Endothelial cell of hepatic sinusoid (primary cell): ENCODE measurements around the gene MRPS34.

Experiments
- in situ Hi-C: cut with HindIII; loops from 2 replicates; pipeline ENCODE4 v1.10.0; 2017; ENCODE audit warnings: low sequenced_read_pairs

MRPS34 gene

GRCh38 chr16:1771188-1771863 lies 1.6 kb downstream of the MRPS34 start, which contains the start of gene NME3:
NME3 (minus strand) TSS chr16:1771543; CDS start chr16:1771534, 9 bp downstream.
- in situ Hi-C loops = no loop called here

GRCh38 chr16:1770328-1771187 lies 2.4 kb downstream of the MRPS34 start:
- in situ Hi-C loops = no loop called here

- in situ Hi-C loops = loop anchor here (10.0 kb wide), 1 partner anchor 65 kb away; the partner anchor contains the start of gene MAPK8IP3
Measured at GRCh38 chr16:1769402-1770300, 3.3 kb downstream of the MRPS34 start.

GRCh38 chr16:1768767-1769401 lies 4.0 kb downstream of the MRPS34 start:
- in situ Hi-C loops = loop anchor here (10.0 kb wide), 1 partner anchor 64 kb away; the partner anchor contains the start of gene MAPK8IP3

- in situ Hi-C loops = loop anchor here (10.0 kb wide), 1 partner anchor 63 kb away; the partner anchor contains the start of gene MAPK8IP3
Measured at GRCh38 chr16:1768061-1768766, 4.7 kb downstream of the MRPS34 start.

- in situ Hi-C loops = loop anchor here (10.0 kb wide), 1 partner anchor 63 kb away; the partner anchor contains the start of gene MAPK8IP3
Measured at GRCh38 chr16:1767116-1767994, 5.6 kb downstream of the MRPS34 start.

- in situ Hi-C loops = loop anchor here (10.0 kb wide), 1 partner anchor 62 kb away; the partner anchor contains the start of gene MAPK8IP3
Measured at GRCh38 chr16:1766701-1767100, 6.2 kb downstream of the MRPS34 start.

- in situ Hi-C loops = loop anchor here (10.0 kb wide), 1 partner anchor 61 kb away; the partner anchor contains the start of gene MAPK8IP3
Measured at GRCh38 chr16:1766231-1766630, 6.7 kb downstream of the MRPS34 start.

- in situ Hi-C loops = loop anchor here (10.0 kb wide), 1 partner anchor 61 kb away; the partner anchor contains the start of gene MAPK8IP3
Measured at GRCh38 chr16:1765826-1766225, 7.1 kb downstream of the MRPS34 start.

GRCh38 chr16:1764971-1765370 lies 8.0 kb downstream of the MRPS34 start:
- in situ Hi-C loops = loop anchor here (10.0 kb wide), 1 partner anchor 60 kb away; the partner anchor contains the start of gene MAPK8IP3

- in situ Hi-C loops = loop anchor here (10.0 kb wide), 1 partner anchor 59 kb away; the partner anchor contains the start of gene MAPK8IP3
Measured at GRCh38 chr16:1763521-1764511, 9.1 kb downstream of the MRPS34 start.

- in situ Hi-C loops = loop anchor here (10.0 kb wide), 1 partner anchor 58 kb away; the partner anchor contains the start of gene MAPK8IP3
Measured at GRCh38 chr16:1762879-1763520, 9.9 kb downstream of the MRPS34 start.

- in situ Hi-C loops = loop anchor here (10.0 kb wide), 1 partner anchor 58 kb away; the partner anchor contains the start of gene MAPK8IP3
Measured at GRCh38 chr16:1762196-1762878, 10.6 kb downstream of the MRPS34 start.

- in situ Hi-C loops = loop anchor here (10.0 kb wide), 1 partner anchor 57 kb away; the partner anchor contains the start of gene MAPK8IP3
Measured at GRCh38 chr16:1761751-1762150, 11.2 kb downstream of the MRPS34 start.

- in situ Hi-C loops = loop anchor here (10.0 kb wide), 1 partner anchor 56 kb away; the partner anchor contains the start of gene MAPK8IP3
Measured at GRCh38 chr16:1760911-1761310, 12.0 kb downstream of the MRPS34 start.
